Parathyroid adenoma (tissue), 2 donors: ENCODE data around the gene TRABD.

ENCODE experiments used
- H2AFZ ChIP-seq: fragments of 300-600 bp; sonication (generic); one replicate; pipeline ENCODE4 v1.7.0; 2017; ENCODE audit warnings: antibody characterized with exemption, mild to moderate bottlenecking
- H3K27ac ChIP-seq: fragments of 300-600 bp; sonication (generic); one replicate; pipeline ENCODE4 v1.7.0; 2017
- H3K27me3 ChIP-seq: fragments of 300-600 bp; sonication (generic); one replicate; pipeline ENCODE4 v1.7.0; 2017; ENCODE audit warnings: low read length; ENCODE audit not compliant: control insufficient read depth, insufficient read depth
- H3K36me3 ChIP-seq: fragments of 300-600 bp; sonication (generic); one replicate; pipeline ENCODE4 v1.7.0; 2017; ENCODE audit warnings: low read length; ENCODE audit not compliant: control insufficient read depth, insufficient read depth
- H3K4me1 ChIP-seq: fragments of 300-600 bp; sonication (generic); one replicate; pipeline ENCODE4 v1.7.0; 2017; ENCODE audit warnings: control low read depth
- H3K4me2 ChIP-seq: fragments of 300-600 bp; sonication (generic); one replicate; pipeline ENCODE4 v1.7.0; 2017; ENCODE audit warnings: low read length
- H3K4me3 ChIP-seq: fragments of 300-600 bp; sonication (generic); one replicate; pipeline ENCODE4 v1.7.0; 2017; ENCODE audit warnings: low read depth, low read length
- H3K79me2 ChIP-seq: fragments of 300-600 bp; sonication (generic); one replicate; pipeline ENCODE4 v1.7.0; 2017; ENCODE audit warnings: control low read depth
- H3K9ac ChIP-seq: fragments of 300-600 bp; sonication (generic); one replicate; pipeline ENCODE4 v1.7.0; 2017; ENCODE audit warnings: mild to moderate bottlenecking
- H3K9me3 ChIP-seq: fragments of 300-600 bp; sonication (generic); one replicate; pipeline ENCODE4 v1.7.0; 2017; ENCODE audit warnings: low read length; ENCODE audit not compliant: control insufficient read depth
- TF ChIP-seq, protein P1 (sequence below): fragments of 300-600 bp; sonication (generic); IDR thresholded peaks from one replicate; pipeline ENCODE4 v1.7.0; 2017; ENCODE audit warnings: antibody characterized with exemption, mild to moderate bottlenecking
- donor health status: primary hyperparathyroidism.

Gene TRABD

DNA sequence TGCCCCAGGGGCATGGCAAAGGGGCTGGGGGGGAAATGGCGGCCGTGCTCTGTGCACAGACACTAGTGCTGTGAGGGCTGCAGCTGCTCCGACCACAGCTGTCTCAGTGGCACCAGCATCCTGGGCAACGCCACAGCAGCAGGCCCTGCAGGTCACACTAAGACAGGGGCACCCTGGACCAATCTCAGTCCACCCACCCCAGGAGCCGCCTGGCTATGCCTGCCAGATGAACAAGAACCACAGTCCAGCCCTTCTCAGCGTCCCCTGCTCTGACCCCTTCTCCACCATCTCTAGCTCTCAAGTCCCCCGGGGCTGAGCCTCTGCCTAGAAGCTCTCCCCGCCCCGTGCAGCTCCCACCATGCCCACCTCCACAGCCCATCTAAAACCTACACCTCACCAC lies 42.7 kb downstream of the TRABD start:
- Histone ChIP-seq H3K36me3 (no peaks in the 10 kb centered on the region), H3K79me2 (peaks cover 2% of the 10 kb centered on the region), H3K9me3 (no peaks in the 10 kb centered on the region), H3K4me2 (no peak overlapping the region), H3K27me3 (no peaks in the 10 kb centered on the region), H3K9ac (no peak overlapping the region), H3K27ac (no peak overlapping the region), H2AFZ (no peak overlapping the region), H3K4me3 (no peak overlapping the region), H3K4me1 (no peaks in the 10 kb centered on the region)
- TF ChIP-seq, protein P1, sequence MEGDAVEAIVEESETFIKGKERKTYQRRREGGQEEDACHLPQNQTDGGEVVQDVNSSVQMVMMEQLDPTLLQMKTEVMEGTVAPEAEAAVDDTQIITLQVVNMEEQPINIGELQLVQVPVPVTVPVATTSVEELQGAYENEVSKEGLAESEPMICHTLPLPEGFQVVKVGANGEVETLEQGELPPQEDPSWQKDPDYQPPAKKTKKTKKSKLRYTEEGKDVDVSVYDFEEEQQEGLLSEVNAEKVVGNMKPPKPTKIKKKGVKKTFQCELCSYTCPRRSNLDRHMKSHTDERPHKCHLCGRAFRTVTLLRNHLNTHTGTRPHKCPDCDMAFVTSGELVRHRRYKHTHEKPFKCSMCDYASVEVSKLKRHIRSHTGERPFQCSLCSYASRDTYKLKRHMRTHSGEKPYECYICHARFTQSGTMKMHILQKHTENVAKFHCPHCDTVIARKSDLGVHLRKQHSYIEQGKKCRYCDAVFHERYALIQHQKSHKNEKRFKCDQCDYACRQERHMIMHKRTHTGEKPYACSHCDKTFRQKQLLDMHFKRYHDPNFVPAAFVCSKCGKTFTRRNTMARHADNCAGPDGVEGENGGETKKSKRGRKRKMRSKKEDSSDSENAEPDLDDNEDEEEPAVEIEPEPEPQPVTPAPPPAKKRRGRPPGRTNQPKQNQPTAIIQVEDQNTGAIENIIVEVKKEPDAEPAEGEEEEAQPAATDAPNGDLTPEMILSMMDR, result no peak

DNA sequence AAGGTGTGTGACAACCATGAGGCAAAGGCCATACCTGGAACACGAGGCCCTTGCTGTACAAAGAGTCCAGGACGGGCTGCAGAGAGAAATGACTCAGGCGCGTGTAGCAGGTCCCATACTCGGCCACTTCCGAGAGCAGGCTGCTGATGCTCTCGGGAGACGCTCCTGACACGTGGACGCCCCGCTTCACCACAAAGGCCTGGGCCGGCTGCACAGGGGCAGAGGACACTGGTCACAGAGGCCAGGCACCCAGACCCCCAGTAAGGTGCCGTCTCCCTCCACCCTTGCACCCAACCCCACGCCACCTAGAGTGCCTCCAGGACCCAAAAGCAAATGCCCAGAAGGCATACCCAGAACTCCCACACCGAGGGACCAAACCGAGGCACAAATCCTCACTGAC lies 43.7 kb downstream of the TRABD start:
- no peaks in the 10 kb centered on the region for H3K9me3 ChIP-seq
- no peak overlapping the region for H3K27ac ChIP-seq
- H3K4me3 ChIP-seq, result no peak overlapping the region
- TF ChIP-seq, protein P1, result no peak
- no peak overlapping the region for H3K9ac ChIP-seq
- no peaks in the 10 kb centered on the region for H3K36me3 ChIP-seq
- no peaks in the 10 kb centered on the region for H3K27me3 ChIP-seq
- no peaks in the 10 kb centered on the region for H3K4me1 ChIP-seq
- no peak overlapping the region for H2AFZ ChIP-seq
- H3K79me2 ChIP-seq, result peaks cover 2% of the 10 kb centered on the region
- H3K4me2 ChIP-seq, result no peak overlapping the region

DNA sequence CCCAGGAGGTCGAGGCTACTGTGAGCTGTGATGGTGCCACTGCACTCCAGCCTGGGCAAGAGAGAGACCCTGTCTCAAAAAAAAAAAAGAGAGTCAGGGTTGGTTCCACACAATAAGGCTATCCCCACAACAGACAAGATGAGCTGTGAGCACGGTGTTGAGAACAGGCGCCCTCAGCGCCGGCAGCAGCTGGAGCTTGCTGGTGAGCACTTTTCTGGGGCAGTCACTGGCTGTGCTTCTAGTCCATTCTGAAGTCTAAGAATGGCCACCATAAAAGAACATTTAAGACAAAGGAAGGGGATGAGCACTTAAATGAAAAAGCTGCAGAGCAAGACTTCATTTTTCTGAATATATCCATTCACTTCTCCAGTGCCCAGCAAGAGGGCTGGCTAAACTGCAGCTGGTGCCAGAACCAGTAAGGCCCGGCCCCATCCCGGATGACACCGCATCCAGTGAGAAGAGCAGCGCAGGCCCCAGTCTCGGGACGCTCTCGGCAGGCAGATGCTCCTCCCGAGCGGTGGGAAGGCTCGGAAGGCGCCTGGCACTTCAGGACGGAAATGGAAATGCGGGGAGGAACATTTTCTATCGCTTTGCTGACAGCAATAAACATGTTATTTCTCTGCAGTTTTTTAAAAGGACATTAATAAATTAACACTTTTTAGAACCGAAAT lies 46.9 kb downstream of the TRABD start:
- H2AFZ ChIP-seq, result no peak overlapping the region
- H3K4me2 ChIP-seq, result no peak overlapping the region
- TF ChIP-seq, protein P1, result no peak
- H3K27me3 ChIP-seq, result no peaks in the 10 kb centered on the region
- H3K27ac ChIP-seq, result no peak overlapping the region
- no peaks in the 10 kb centered on the region for H3K4me1 ChIP-seq
- peaks cover 13% of the 10 kb centered on the region for H3K79me2 ChIP-seq
- no peaks in the 10 kb centered on the region for H3K9me3 ChIP-seq
- H3K9ac ChIP-seq, result no peak overlapping the region
- H3K4me3 ChIP-seq, result no peak overlapping the region
- H3K36me3 ChIP-seq, result no peaks in the 10 kb centered on the region

DNA sequence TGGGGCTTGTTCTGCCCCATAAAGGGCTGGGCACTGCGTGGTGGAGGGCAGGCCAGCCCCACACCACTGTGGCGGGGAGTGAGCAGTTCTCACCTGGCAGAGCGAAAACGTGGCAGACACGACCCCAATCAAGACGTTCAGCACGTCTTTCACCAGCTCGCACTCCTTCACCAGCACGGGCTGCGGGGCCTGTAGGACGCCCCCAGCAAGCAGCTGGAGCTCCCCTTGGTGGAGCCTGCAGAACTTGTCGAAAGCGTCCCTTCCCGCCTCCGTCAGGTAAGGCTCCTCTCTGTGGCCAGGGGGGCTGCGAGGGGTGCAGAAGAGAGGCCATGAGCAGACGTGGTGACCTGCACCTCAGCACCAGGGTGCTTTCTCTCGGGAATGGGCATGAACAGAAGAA lies 47.5 kb downstream of the TRABD start:
- Histone ChIP-seq H3K27me3 (no peaks in the 10 kb centered on the region), H2AFZ (no peak overlapping the region), H3K36me3 (no peaks in the 10 kb centered on the region), H3K4me2 (no peak overlapping the region), H3K4me3 (no peak overlapping the region), H3K4me1 (no peaks in the 10 kb centered on the region), H3K9ac (no peak overlapping the region), H3K9me3 (no peaks in the 10 kb centered on the region), H3K79me2 (peaks cover 13% of the 10 kb centered on the region), H3K27ac (no peak overlapping the region)
- TF ChIP-seq, protein P1, result no peak
